Fibroblast of pulmonary artery (primary cell): ENCODE results near the gene F8A1.
"Not testable (repeated sequence)": the region's sequence is repeated elsewhere in the genome, so short reads cannot be mapped to it uniquely, and the experiment has no call there.

Experiments used
- DNase-seq: peaks from one replicate; pipeline ENCODE4 v3.0.0-alpha.2; 2010; ENCODE audit warnings: low read depth
- H3K4me3 ChIP-seq: replicated peaks from 2 replicates; pipeline ENCODE4 v1.5.1; 2011; ENCODE audit warnings: low read depth, mild to moderate bottlenecking, control low read depth, low read length, moderate library complexity
- CTCF ChIP-seq: IDR thresholded peaks from 2 replicates; pipeline ENCODE4 v1.5.1; 2011; ENCODE audit warnings: mild to moderate bottlenecking, control low read depth, low read length, inconsistent platforms; ENCODE audit errors: missing control alignments

Gene F8A1

GRCh38 chrX:154886069-154886788, at the start of gene F8A1:
TSS of gene F8A1 (plus strand) at chrX:154886355. CDS start at chrX:154886375, 20 bp downstream.
- not testable (repeated sequence) for DNase-seq, H3K4me3 ChIP-seq

GRCh38 chrX:154840856-154841255, 45.3 kb upstream of the F8A1 start:
- TF ChIP-seq CTCF = peak; percentile 46
- H3K4me3 ChIP-seq = no peak overlapping the region
- peak; percentile 79 for DNase-seq

- DNase-seq = no peak
- H3K4me3 ChIP-seq = no peak overlapping the region
- no peak for TF ChIP-seq CTCF
Measured at GRCh38 chrX:154850957-154851611, 35.1 kb upstream of the F8A1 start.

GRCh38 chrX:154855256-154855655, 30.9 kb upstream of the F8A1 start:
- no peak for TF ChIP-seq CTCF
- no peak overlapping the region for H3K4me3 ChIP-seq
- peak; percentile 16 for DNase-seq

- H3K4me3 ChIP-seq, DNase-seq: not testable (repeated sequence)
Measured at GRCh38 chrX:154868522-154868921, 17.6 kb upstream of the F8A1 start.

GRCh38 chrX:154873329-154873728, 12.8 kb upstream of the F8A1 start:
- TF ChIP-seq CTCF = no peak
- no peak for DNase-seq
- H3K4me3 ChIP-seq = no peak overlapping the region

- H3K4me3 ChIP-seq, DNase-seq: not testable (repeated sequence)
Measured at GRCh38 chrX:154884069-154884468, 2.1 kb upstream of the F8A1 start.

GRCh38 chrX:154885057-154885456, 1.1 kb upstream of the F8A1 start:
- not testable (repeated sequence) for H3K4me3 ChIP-seq, DNase-seq

GRCh38 chrX:154885549-154885948, 606 bp upstream of the F8A1 start:
- not testable (repeated sequence) for DNase-seq, H3K4me3 ChIP-seq

GRCh38 chrX:154886789-154887221, 650 bp downstream of the F8A1 start:
- not testable (repeated sequence) for DNase-seq, H3K4me3 ChIP-seq
